HG03571 (cell line): ENCODE data around the gene VWA5B1.

Experiments
- ATAC-seq: cut with Tn5 transposase; IDR thresholded peaks from one replicate; pipeline ENCODE4 v1.9.1; 2021; ENCODE audit not compliant: unreplicated experiment

The VWA5B1 gene

GRCh38 chr1:20347699-20348098, 57.0 kb downstream of the VWA5B1 start:
- no peak for ATAC-seq

GRCh38 chr1:20348326-20348915, 57.7 kb downstream of the VWA5B1 start:
- ATAC-seq: no peak

GRCh38 chr1:20349561-20349960, 58.9 kb downstream of the VWA5B1 start:
- no peak for ATAC-seq

GRCh38 chr1:20349971-20350370, 59.3 kb downstream of the VWA5B1 start:
- no peak for ATAC-seq

- no peak for ATAC-seq
Measured at GRCh38 chr1:20350421-20350820, 59.7 kb downstream of the VWA5B1 start.

- no peak for ATAC-seq
Measured at GRCh38 chr1:20351911-20352701, 61.4 kb downstream of the VWA5B1 start.

GRCh38 chr1:20353836-20354235, 63.2 kb downstream of the VWA5B1 start:
- no peak for ATAC-seq

GRCh38 chr1:20354610-20355009, 63.9 kb downstream of the VWA5B1 start:
- no peak for ATAC-seq

- ATAC-seq: no peak
Measured at GRCh38 chr1:20355101-20355827, 64.6 kb downstream of the VWA5B1 start.

- no peak for ATAC-seq
Measured at GRCh38 chr1:20355828-20356735, 65.4 kb downstream of the VWA5B1 start.

GRCh38 chr1:20356850-20357459, 66.3 kb downstream of the VWA5B1 start:
- ATAC-seq: no peak

GRCh38 chr1:20357796-20358195, 67.1 kb downstream of the VWA5B1 start:
- no peak for ATAC-seq

- ATAC-seq: no peak
Measured at GRCh38 chr1:20358761-20359263, 68.1 kb downstream of the VWA5B1 start.

GRCh38 chr1:20359451-20360330, 69.0 kb downstream of the VWA5B1 start:
- ATAC-seq: no peak

- ATAC-seq: no peak
Measured at GRCh38 chr1:20361401-20361800, 70.7 kb downstream of the VWA5B1 start.

GRCh38 chr1:20361805-20362381, 71.2 kb downstream of the VWA5B1 start:
- ATAC-seq: no peak

GRCh38 chr1:20362856-20363255, 72.2 kb downstream of the VWA5B1 start:
- no peak for ATAC-seq

- ATAC-seq: no peak
Measured at GRCh38 chr1:20365421-20366055, 74.9 kb downstream of the VWA5B1 start.

GRCh38 chr1:20366056-20366462, 75.4 kb downstream of the VWA5B1 start:
- no peak for ATAC-seq
